ENCODE measurements around the gene ADAMTS4.

The ADAMTS4 gene

GRCh38 chr1:161196111-161196510 lies 2.7 kb downstream of the ADAMTS4 start:
- Histone ChIP-seq H3K4me3 (ENCODE audit: low read length in 2 of 2) (no peak overlapping the region), H3K27ac (ENCODE audit: low read depth in 2 of 2, low read length in 2 of 2) (peak overlapping the region; percentile 54 to 97), H3K9ac (ENCODE audit: low read depth in 1 of 2, low read length in 2 of 2) (no peak overlapping the region), H3K36me3 (ENCODE audit: control insufficient read depth in 2 of 2, insufficient read depth in 2 of 2, low read length in 2 of 2) (peaks cover 0 to 4% of the 10 kb centered on the region in 2 donors), H3K4me1 (ENCODE audit: control insufficient read depth in 2 of 2, insufficient read depth in 2 of 2, low read length in 2 of 2) (peaks cover 26 to 31% of the 10 kb centered on the region in 2 donors), H3K27me3 (ENCODE audit: control insufficient read depth in 2 of 2, insufficient read depth in 2 of 2, low read length in 2 of 2) (no peaks in the 10 kb centered on the region), H3K9me3 (ENCODE audit: control insufficient read depth in 2 of 2, low read length in 2 of 2) (no peaks in the 10 kb centered on the region)

GRCh38 chr1:161195171-161195570 lies 3.7 kb downstream of the ADAMTS4 start:
- H3K4me1 ChIP-seq (ENCODE audit: control insufficient read depth in 2 of 2, insufficient read depth in 2 of 2, low read length in 2 of 2) = peaks cover 20 to 21% of the 10 kb centered on the region in 2 donors
- H3K9ac ChIP-seq (ENCODE audit: low read depth in 1 of 2, low read length in 2 of 2) = no peak overlapping the region
- peaks cover 0 to 4% of the 10 kb centered on the region in 2 donors for H3K36me3 ChIP-seq (ENCODE audit: control insufficient read depth in 2 of 2, insufficient read depth in 2 of 2, low read length in 2 of 2)
- H3K27me3 ChIP-seq (ENCODE audit: control insufficient read depth in 2 of 2, insufficient read depth in 2 of 2, low read length in 2 of 2) = no peaks in the 10 kb centered on the region
- H3K9me3 ChIP-seq (ENCODE audit: control insufficient read depth in 2 of 2, low read length in 2 of 2) = no peaks in the 10 kb centered on the region
- no peak overlapping the region for H3K4me3 ChIP-seq (ENCODE audit: low read length in 2 of 2)
- no peak overlapping the region for H3K27ac ChIP-seq (ENCODE audit: low read depth in 2 of 2, low read length in 2 of 2)

- H3K9ac ChIP-seq (ENCODE audit: low read depth in 1 of 2, low read length in 2 of 2) = no peak overlapping the region
- no peak overlapping the region for H3K27ac ChIP-seq (ENCODE audit: low read depth in 2 of 2, low read length in 2 of 2)
- no peak overlapping the region for H3K4me3 ChIP-seq (ENCODE audit: low read length in 2 of 2)
- H3K9me3 ChIP-seq (ENCODE audit: control insufficient read depth in 2 of 2, low read length in 2 of 2) = no peaks in the 10 kb centered on the region
- peaks cover 12 to 15% of the 10 kb centered on the region in 2 donors for H3K4me1 ChIP-seq (ENCODE audit: control insufficient read depth in 2 of 2, insufficient read depth in 2 of 2, low read length in 2 of 2)
- peaks cover 0 to 4% of the 10 kb centered on the region in 2 donors for H3K36me3 ChIP-seq (ENCODE audit: control insufficient read depth in 2 of 2, insufficient read depth in 2 of 2, low read length in 2 of 2)
- H3K27me3 ChIP-seq (ENCODE audit: control insufficient read depth in 2 of 2, insufficient read depth in 2 of 2, low read length in 2 of 2) = no peaks in the 10 kb centered on the region
Observed at GRCh38 chr1:161193561-161194235, 5.2 kb downstream of the ADAMTS4 start.

- no peak overlapping the region for H3K27ac ChIP-seq (ENCODE audit: low read depth in 2 of 2, low read length in 2 of 2)
- H3K9ac ChIP-seq (ENCODE audit: low read depth in 1 of 2, low read length in 2 of 2) = no peak overlapping the region
- peaks cover 0 to 4% of the 10 kb centered on the region in 2 donors for H3K36me3 ChIP-seq (ENCODE audit: control insufficient read depth in 2 of 2, insufficient read depth in 2 of 2, low read length in 2 of 2)
- H3K27me3 ChIP-seq (ENCODE audit: control insufficient read depth in 2 of 2, insufficient read depth in 2 of 2, low read length in 2 of 2) = no peaks in the 10 kb centered on the region
- no peaks in the 10 kb centered on the region for H3K9me3 ChIP-seq (ENCODE audit: control insufficient read depth in 2 of 2, low read length in 2 of 2)
- H3K4me3 ChIP-seq (ENCODE audit: low read length in 2 of 2) = no peak overlapping the region
- H3K4me1 ChIP-seq (ENCODE audit: control insufficient read depth in 2 of 2, insufficient read depth in 2 of 2, low read length in 2 of 2) = peaks cover 7 to 14% of the 10 kb centered on the region in 2 donors
Observed at GRCh38 chr1:161192476-161193465, 6.1 kb downstream of the ADAMTS4 start.

GRCh38 chr1:161191971-161192370 lies 6.9 kb downstream of the ADAMTS4 start:
- peaks cover 0 to 4% of the 10 kb centered on the region in 2 donors for H3K36me3 ChIP-seq (ENCODE audit: control insufficient read depth in 2 of 2, insufficient read depth in 2 of 2, low read length in 2 of 2)
- H3K27ac ChIP-seq (ENCODE audit: low read depth in 2 of 2, low read length in 2 of 2) = no peak overlapping the region
- no peaks in the 10 kb centered on the region for H3K9me3 ChIP-seq (ENCODE audit: control insufficient read depth in 2 of 2, low read length in 2 of 2)
- peaks cover 6 to 8% of the 10 kb centered on the region in 2 donors for H3K4me1 ChIP-seq (ENCODE audit: control insufficient read depth in 2 of 2, insufficient read depth in 2 of 2, low read length in 2 of 2)
- no peaks in the 10 kb centered on the region for H3K27me3 ChIP-seq (ENCODE audit: control insufficient read depth in 2 of 2, insufficient read depth in 2 of 2, low read length in 2 of 2)
- H3K4me3 ChIP-seq (ENCODE audit: low read length in 2 of 2) = no peak overlapping the region
- no peak overlapping the region for H3K9ac ChIP-seq (ENCODE audit: low read depth in 1 of 2, low read length in 2 of 2)

GRCh38 chr1:161190962-161191521 lies 7.8 kb downstream of the ADAMTS4 start:
- H3K36me3 ChIP-seq (ENCODE audit: control insufficient read depth in 2 of 2, insufficient read depth in 2 of 2, low read length in 2 of 2) = peaks cover 0 to 4% of the 10 kb centered on the region in 2 donors

GRCh38 chr1:161189036-161189435 lies 9.8 kb downstream of the ADAMTS4 start:
- H3K4me3 ChIP-seq (ENCODE audit: low read length in 2 of 2) = no peak overlapping the region
- H3K9ac ChIP-seq (ENCODE audit: low read depth in 1 of 2, low read length in 2 of 2) = no peak overlapping the region
- peaks cover 0 to 13% of the 10 kb centered on the region in 2 donors for H3K4me1 ChIP-seq (ENCODE audit: control insufficient read depth in 2 of 2, insufficient read depth in 2 of 2, low read length in 2 of 2)
- H3K27me3 ChIP-seq (ENCODE audit: control insufficient read depth in 2 of 2, insufficient read depth in 2 of 2, low read length in 2 of 2) = no peaks in the 10 kb centered on the region
- no peaks in the 10 kb centered on the region for H3K9me3 ChIP-seq (ENCODE audit: control insufficient read depth in 2 of 2, low read length in 2 of 2)
- H3K27ac ChIP-seq (ENCODE audit: low read depth in 2 of 2, low read length in 2 of 2) = no peak overlapping the region
- H3K36me3 ChIP-seq (ENCODE audit: control insufficient read depth in 2 of 2, insufficient read depth in 2 of 2, low read length in 2 of 2) = peaks cover 0 to 4% of the 10 kb centered on the region in 2 donors

More at GRCh38 chr1:161190962-161191521, 7.8 kb downstream of the ADAMTS4 start:
- no peaks in the 10 kb centered on the region for H3K9me3 ChIP-seq (ENCODE audit: control insufficient read depth in 2 of 2, low read length in 2 of 2)
- H3K27ac ChIP-seq (ENCODE audit: low read depth in 2 of 2, low read length in 2 of 2) = no peak overlapping the region
- no peak overlapping the region for H3K4me3 ChIP-seq (ENCODE audit: low read length in 2 of 2)
- H3K9ac ChIP-seq (ENCODE audit: low read depth in 1 of 2, low read length in 2 of 2) = no peak overlapping the region
- peaks cover 0 to 10% of the 10 kb centered on the region in 2 donors for H3K4me1 ChIP-seq (ENCODE audit: control insufficient read depth in 2 of 2, insufficient read depth in 2 of 2, low read length in 2 of 2)
- no peaks in the 10 kb centered on the region for H3K27me3 ChIP-seq (ENCODE audit: control insufficient read depth in 2 of 2, insufficient read depth in 2 of 2, low read length in 2 of 2)

GRCh38 chr1:161188381-161188780 lies 10.5 kb downstream of the ADAMTS4 start:
- Histone ChIP-seq H3K36me3 (ENCODE audit: control insufficient read depth in 2 of 2, insufficient read depth in 2 of 2, low read length in 2 of 2) (peaks cover 0 to 4% of the 10 kb centered on the region in 2 donors), H3K4me3 (ENCODE audit: low read length in 2 of 2) (no peak overlapping the region), H3K4me1 (ENCODE audit: control insufficient read depth in 2 of 2, insufficient read depth in 2 of 2, low read length in 2 of 2) (peaks cover 0 to 13% of the 10 kb centered on the region in 2 donors), H3K27ac (ENCODE audit: low read depth in 2 of 2, low read length in 2 of 2) (no peak overlapping the region), H3K9ac (ENCODE audit: low read depth in 1 of 2, low read length in 2 of 2) (no peak overlapping the region), H3K9me3 (ENCODE audit: control insufficient read depth in 2 of 2, low read length in 2 of 2) (no peaks in the 10 kb centered on the region), H3K27me3 (ENCODE audit: control insufficient read depth in 2 of 2, insufficient read depth in 2 of 2, low read length in 2 of 2) (no peaks in the 10 kb centered on the region)

GRCh38 chr1:161187311-161187710 lies 11.5 kb downstream of the ADAMTS4 start:
- Histone ChIP-seq H3K27me3 (ENCODE audit: control insufficient read depth in 2 of 2, insufficient read depth in 2 of 2, low read length in 2 of 2) (no peaks in the 10 kb centered on the region), H3K4me3 (ENCODE audit: low read length in 2 of 2) (no peak overlapping the region), H3K4me1 (ENCODE audit: control insufficient read depth in 2 of 2, insufficient read depth in 2 of 2, low read length in 2 of 2) (peaks cover 0 to 13% of the 10 kb centered on the region in 2 donors), H3K9ac (ENCODE audit: low read depth in 1 of 2, low read length in 2 of 2) (no peak overlapping the region), H3K36me3 (ENCODE audit: control insufficient read depth in 2 of 2, insufficient read depth in 2 of 2, low read length in 2 of 2) (peaks cover 0 to 4% of the 10 kb centered on the region in 2 donors), H3K27ac (ENCODE audit: low read depth in 2 of 2, low read length in 2 of 2) (peak overlapping the region in 1 of 2 donors; percentile 29), H3K9me3 (ENCODE audit: control insufficient read depth in 2 of 2, low read length in 2 of 2) (no peaks in the 10 kb centered on the region)
